Upper lobe of left lung (tissue), 4 donors: ENCODE measurements around the gene MAP2.

Source experiments
- CTCF ChIP-seq, 6 experiments: fragments of 450-650 bp in 4 of 6; fragments of 200-600 bp in 2 of 6; sonication (generic) in 2 of 6; IDR thresholded peaks; one replicate each; pipeline ENCODE4 v1.5.1; 2016 to 2019; ENCODE audit warnings: antibody characterized with exemption in 6 of 6
- POLR2AphosphoS5 ChIP-seq, 2 donors: sonication (generic); formaldehyde crosslinking; IDR thresholded peaks; one replicate each; pipeline ENCODE4 v1.5.1; 2017; ENCODE audit warnings: antibody characterized with exemption in 2 of 2

- TF ChIP-seq CTCF (IDR thresholded peaks at IDR 0.05) (no peak), POLR2AphosphoS5 (IDR thresholded peaks at IDR 0.05) (no peak)
These were observed 342.8 kb downstream of the MAP2 start for GRCh38 chr2:209766613-209767012.
